Prostate gland (tissue), 2 donors: ENCODE measurements around the gene SEMA5A.

Experiments used
- CTCF ChIP-seq, 4 experiments: fragments of 200-600 bp in 2 of 4; fragments of 450-650 bp in 2 of 4; sonication (generic) in 2 of 4; IDR thresholded peaks; 1 replicate in 3 of 4; 2 replicates in 1 of 4; pipeline ENCODE4 v1.5.1; 2016 to 2019; ENCODE audit warnings: antibody characterized with exemption in 4 of 4, mild to moderate bottlenecking in 2 of 4, moderate library complexity in 2 of 4
- POLR2A ChIP-seq: fragments of 450-650 bp; IDR thresholded peaks from one replicate; pipeline ENCODE4 v1.6.1; 2016; ENCODE audit warnings: antibody characterized with exemption, mild to moderate bottlenecking
- POLR2AphosphoS5 ChIP-seq: sonication (generic); formaldehyde crosslinking; IDR thresholded peaks from one replicate; pipeline ENCODE4 v1.6.1; 2017; ENCODE audit warnings: antibody characterized with exemption

GRCh38 chr5:9430306-9430705 lies 115.6 kb downstream of the SEMA5A start:
- TF ChIP-seq CTCF (IDR thresholded peaks at IDR 0.05), result no peak
- TF ChIP-seq POLR2AphosphoS5, result no peak
- TF ChIP-seq POLR2A, result no peak
